ENCODE data around the gene SDE2.

- no peak for TF ChIP-seq TARDBP (IDR thresholded peaks at IDR 0.05)
- TF ChIP-seq FOXK2 (IDR thresholded peaks at IDR 0.05): no peak
- TF ChIP-seq SUZ12 (IDR thresholded peaks at IDR 0.05): no peak
- no peak for TF ChIP-seq ELF4 (IDR thresholded peaks at IDR 0.05)
- TF ChIP-seq PKNOX1 (IDR thresholded peaks at IDR 0.05): no peak
- no peak for TF ChIP-seq HDGF (IDR thresholded peaks at IDR 0.05; ENCODE audit: borderline replicate concordance)
- no peak for TF ChIP-seq FOXA1 (IDR thresholded peaks at IDR 0.05)
- TF ChIP-seq SP1 (IDR thresholded peaks at IDR 0.05): no peak
- no peak for TF ChIP-seq CTBP1 (IDR thresholded peaks at IDR 0.05; ENCODE audit: borderline replicate concordance)
- no peak for TF ChIP-seq ARNT (IDR thresholded peaks at IDR 0.05)
Measured at GRCh38 chr1:226017070-226017469, 17.9 kb upstream of the SDE2 start.

Data from HEK293T (cell line).